NB4 (cell line): ENCODE measurements around the gene AK3.

Source experiments
- DNase-seq: peaks from one replicate; pipeline ENCODE4 v3.0.0; 2010; ENCODE audit warnings: low read depth
- H3K4me3 ChIP-seq: one replicate; pipeline ENCODE4 v1.5.1; 2011; ENCODE audit warnings: mild to moderate bottlenecking, low read depth, low read length, moderate library complexity
- MAX ChIP-seq: IDR thresholded peaks from 2 replicates; pipeline ENCODE4 v1.6.1; 2011; ENCODE audit warnings: low read depth, low read length
- MYC ChIP-seq: IDR thresholded peaks from 2 replicates; pipeline ENCODE4 v1.6.1; 2011; ENCODE audit warnings: low read depth, low read length
- POLR2A ChIP-seq: IDR thresholded peaks from 2 replicates; pipeline ENCODE4 v1.6.1; 2011; ENCODE audit warnings: mild to moderate bottlenecking; ENCODE audit not compliant: insufficient read length; ENCODE audit errors: extremely low read depth
- TF ChIP-seq, protein P1 (sequence below): IDR thresholded peaks from one replicate; pipeline ENCODE4 v1.5.1; 2012; ENCODE audit warnings: low read depth, low read length

Gene AK3

DNA sequence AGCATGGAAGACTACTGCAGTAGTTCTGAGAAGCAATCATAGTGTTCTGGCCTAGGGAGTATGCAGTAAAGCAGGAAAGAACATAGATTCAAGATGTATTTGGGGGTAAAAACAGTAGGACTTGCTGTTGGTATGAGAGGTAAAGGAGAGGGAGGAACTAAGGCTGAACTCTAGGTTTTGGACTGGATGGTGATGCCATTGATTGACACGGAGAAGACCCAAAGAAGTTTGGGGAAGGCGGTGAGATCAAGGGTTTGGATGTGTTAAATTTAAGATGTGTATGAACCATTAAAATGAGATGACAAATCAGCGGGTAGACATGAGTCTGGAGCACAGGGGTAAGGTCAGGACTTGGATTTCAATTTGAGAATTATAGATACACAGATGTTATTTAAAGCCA, 63.6 kb downstream of the AK3 start:
- H3K4me3 ChIP-seq, result no peak overlapping the region
- peak; percentile 41 for DNase-seq
- no peak for TF ChIP-seq POLR2A
- TF ChIP-seq MAX, result no peak
- TF ChIP-seq, protein P1, sequence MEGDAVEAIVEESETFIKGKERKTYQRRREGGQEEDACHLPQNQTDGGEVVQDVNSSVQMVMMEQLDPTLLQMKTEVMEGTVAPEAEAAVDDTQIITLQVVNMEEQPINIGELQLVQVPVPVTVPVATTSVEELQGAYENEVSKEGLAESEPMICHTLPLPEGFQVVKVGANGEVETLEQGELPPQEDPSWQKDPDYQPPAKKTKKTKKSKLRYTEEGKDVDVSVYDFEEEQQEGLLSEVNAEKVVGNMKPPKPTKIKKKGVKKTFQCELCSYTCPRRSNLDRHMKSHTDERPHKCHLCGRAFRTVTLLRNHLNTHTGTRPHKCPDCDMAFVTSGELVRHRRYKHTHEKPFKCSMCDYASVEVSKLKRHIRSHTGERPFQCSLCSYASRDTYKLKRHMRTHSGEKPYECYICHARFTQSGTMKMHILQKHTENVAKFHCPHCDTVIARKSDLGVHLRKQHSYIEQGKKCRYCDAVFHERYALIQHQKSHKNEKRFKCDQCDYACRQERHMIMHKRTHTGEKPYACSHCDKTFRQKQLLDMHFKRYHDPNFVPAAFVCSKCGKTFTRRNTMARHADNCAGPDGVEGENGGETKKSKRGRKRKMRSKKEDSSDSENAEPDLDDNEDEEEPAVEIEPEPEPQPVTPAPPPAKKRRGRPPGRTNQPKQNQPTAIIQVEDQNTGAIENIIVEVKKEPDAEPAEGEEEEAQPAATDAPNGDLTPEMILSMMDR, result no peak
- TF ChIP-seq MYC, result no peak

GRCh38 chr9:4674783-4675182, 66.2 kb downstream of the AK3 start:
- no peak overlapping the region for H3K4me3 ChIP-seq
- DNase-seq, result peak; percentile 34
- TF ChIP-seq MAX (no peak), MYC (no peak), POLR2A (no peak)
- TF ChIP-seq, protein P1, result no peak

GRCh38 chr9:4671737-4672136, 69.3 kb downstream of the AK3 start:
- no peak overlapping the region for H3K4me3 ChIP-seq
- no peak for DNase-seq
- TF ChIP-seq, protein P1, result no peak
- TF ChIP-seq MYC, result no peak

DNA sequence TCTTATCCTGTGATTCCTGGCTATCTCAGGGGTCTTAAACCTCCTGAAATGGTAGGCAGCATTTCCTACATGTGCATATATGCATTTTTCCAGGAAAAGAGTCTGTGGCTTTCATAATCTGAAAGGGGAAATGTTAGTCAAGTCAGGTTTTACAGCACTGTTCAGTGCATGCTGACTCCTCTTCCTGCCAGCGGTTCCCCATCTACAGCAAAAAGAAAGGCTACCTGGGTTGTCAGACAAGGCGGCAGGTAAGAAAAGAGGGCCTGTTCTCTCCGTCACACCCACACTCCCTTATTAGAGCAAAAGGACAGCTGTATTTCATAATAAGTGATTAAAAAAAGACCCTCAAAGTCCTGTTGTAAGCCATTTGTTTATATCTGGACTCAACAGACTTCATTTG, 70.4 kb downstream of the AK3 start:
- DNase-seq, result no peak

GRCh38 chr9:4669890-4670289, 71.1 kb downstream of the AK3 start:
- no peak for DNase-seq
- no peak overlapping the region for H3K4me3 ChIP-seq
- TF ChIP-seq MYC, result no peak
- no peak for TF ChIP-seq MAX
- TF ChIP-seq POLR2A, result no peak
- TF ChIP-seq, protein P1, result no peak

More for the DNA sequence above, 70.4 kb downstream of the AK3 start:
- no peak for TF ChIP-seq MYC
- TF ChIP-seq, protein P1, result no peak
- no peak overlapping the region for H3K4me3 ChIP-seq

DNA sequence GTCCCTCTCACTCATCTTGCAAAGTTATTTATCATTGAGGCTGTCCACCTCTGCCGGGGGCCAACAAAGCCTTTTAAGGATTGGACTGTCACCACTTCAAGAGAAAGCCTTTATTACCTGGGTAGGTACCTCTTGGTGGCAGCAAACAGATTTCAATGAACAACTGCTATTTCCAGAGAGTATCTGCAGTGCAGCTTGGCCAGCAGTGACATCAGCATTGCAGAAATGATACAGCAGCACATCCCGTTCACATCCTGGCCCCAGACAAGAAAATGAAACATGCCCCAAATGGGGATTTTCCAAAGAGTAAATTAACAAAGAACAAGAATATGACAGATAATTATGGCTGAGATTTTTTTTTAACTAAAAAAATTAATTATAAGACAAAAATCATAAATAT, 72.4 kb downstream of the AK3 start:
- TF ChIP-seq MYC (no peak), MAX (no peak), POLR2A (no peak)
- TF ChIP-seq, protein P1, result no peak
- H3K4me3 ChIP-seq, result no peak overlapping the region
- DNase-seq, result no peak
